GM20431 (cell line): ENCODE results near the gene RNF125.
"Not testable (repeated sequence)": the region's sequence is repeated elsewhere in the genome, so short reads cannot be mapped to it uniquely, and the experiment has no call there.

Source experiments
- in situ Hi-C: fragments of 300-500 bp; cut with MseI, MboI; formaldehyde crosslinking; loops from one replicate; pipeline ENCODE4 v1.15.0; 2020; ENCODE audit warnings: low sequenced_read_pairs; ENCODE audit not compliant: unreplicated experiment

Gene RNF125

DNA sequence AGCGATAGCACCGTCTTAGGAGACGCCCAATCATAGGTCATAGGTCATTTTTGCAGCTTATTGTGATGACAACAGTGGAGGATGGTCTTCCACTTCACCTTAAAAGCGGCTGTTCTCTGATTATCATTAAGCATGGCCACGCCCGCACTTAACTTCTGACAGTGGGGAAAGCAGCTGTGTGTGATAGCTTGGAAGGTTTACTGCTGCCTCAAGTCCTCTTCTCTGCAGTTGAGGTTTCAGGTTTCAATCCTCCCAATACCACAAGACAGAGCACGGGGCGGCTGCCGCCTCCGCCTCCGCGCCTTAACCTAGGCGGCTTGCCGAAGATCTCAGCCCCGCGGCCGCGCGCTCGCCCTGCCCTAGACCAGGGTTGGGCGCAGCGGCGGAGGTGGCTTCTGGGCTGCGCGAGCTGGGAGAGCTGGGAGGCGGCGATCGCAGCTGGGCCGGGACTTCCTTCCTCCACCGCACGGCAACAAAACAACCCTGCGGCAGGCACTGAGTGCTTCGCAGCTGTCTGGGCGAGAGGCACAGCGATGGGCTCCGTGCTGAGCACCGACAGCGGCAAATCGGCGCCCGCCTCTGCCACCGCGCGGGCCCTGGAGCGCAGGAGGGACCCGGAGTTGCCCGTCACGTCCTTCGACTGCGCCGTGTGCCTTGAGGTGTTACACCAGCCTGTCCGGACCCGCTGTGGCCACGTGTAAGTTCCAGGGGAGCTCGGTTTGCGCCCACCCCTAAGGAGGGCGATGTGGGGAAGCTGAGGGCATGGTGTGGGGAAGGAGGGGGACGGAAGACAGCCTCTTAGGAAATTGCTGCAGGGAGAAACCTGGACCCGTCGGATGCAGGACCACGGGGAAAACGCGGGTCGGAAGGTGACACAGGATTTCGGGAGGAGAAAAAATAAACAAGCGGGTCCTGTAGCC, at the start of gene RNF125:
RNF125 (plus strand) TSS at position 495 of the 920 bp plus-strand sequence; CDS start at position 534, 39 bp downstream.
- in situ Hi-C loops, result no loop called here

DNA sequence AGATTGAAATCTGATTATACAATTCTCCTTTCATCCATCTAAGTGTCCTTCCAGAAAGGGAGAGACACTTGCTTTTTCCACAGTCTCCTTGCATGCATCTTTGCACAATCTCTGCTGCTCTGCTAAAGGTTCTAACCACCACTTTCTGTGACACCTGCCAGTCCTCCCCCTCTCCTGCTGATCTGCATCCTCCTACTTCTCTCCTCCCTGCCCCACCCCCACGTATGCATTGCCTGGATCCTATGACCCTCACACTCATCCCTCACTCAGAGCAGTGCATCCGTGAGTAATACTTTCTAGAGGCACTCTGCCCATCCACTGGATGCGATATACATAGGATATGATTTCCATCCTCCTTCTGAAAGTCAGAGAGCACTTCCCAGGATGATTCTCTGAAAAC, 48.0 kb upstream of the RNF125 start:
- in situ Hi-C loops, result no loop called here

DNA sequence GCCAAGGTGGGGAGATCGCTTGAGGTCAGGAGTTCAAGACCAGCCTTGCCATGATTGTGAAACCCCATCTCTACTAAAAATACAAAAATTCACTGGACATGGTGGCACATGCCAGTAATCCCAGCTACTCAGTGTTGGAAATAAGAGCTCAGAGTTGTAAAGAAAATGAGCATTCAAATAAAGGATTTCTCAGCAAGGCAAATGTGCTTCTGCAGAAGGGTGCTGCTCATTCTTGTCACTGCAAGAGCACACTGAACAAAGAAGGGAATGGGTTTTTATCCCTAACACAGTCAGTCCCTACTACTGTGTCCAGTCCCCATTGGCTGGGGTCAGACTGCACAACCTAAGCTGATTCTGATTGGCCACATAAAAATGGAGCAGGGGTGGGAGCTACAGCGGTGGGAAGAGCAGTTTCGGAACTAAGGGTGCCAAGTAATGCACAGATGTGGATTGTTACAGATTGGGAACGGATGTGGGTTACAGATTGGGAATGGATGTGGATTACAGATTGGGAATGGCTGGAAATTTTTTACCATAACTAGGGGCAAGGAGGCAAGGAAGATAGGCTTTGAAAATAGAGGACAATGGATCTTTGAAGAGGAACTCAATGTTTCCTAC, 44.6 kb upstream of the RNF125 start:
- in situ Hi-C loops, result no loop called here

DNA sequence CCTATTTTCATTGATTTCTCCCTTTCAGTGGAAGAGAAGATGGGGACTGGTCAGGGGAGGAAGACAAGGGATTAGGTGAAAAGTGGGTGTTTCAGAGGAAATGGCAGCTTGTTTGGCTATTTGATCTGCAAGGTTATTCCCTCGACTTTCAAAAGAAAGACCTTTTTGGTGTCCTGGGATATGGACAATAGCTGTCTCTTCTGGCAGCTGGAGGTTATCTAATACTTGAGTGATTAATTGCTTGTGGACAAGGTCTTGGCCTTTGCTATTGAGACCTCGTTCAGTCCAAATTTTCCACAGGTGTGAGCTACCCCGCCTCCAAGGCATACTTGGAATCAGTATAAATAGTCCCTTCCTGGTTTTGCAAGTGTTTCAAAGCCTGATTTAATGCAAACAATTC, 42.4 kb upstream of the RNF125 start:
- in situ Hi-C loops, result no loop called here

DNA sequence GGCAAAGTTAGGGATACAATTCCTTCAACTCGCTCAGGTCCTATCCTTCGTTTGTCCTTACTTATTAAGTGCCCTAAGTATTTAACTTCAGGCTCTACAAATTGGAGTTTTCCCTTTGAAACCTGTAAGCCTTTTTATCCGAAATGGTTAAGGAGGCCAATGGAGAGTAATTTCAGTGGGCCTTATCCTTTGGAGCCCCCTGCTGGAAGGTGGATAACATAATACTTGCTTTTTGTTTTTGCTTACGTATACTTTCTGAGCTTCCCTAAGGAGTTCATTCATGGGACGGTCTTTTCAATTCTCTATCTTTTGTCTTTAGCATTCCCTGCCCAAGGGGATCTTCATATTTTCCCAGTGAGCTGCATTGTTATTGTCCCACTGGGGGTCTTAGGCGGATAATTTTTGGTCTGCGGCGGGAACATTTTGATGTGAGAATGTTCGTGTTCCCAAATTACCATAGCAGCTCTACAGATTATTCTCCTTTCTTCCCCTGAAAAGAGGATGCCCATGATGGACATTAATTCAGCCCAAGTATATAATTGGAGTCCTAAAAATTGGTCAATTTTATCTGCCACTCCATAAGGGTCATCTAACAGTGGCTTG, 41.3 kb upstream of the RNF125 start:
- in situ Hi-C loops, result no loop called here

DNA sequence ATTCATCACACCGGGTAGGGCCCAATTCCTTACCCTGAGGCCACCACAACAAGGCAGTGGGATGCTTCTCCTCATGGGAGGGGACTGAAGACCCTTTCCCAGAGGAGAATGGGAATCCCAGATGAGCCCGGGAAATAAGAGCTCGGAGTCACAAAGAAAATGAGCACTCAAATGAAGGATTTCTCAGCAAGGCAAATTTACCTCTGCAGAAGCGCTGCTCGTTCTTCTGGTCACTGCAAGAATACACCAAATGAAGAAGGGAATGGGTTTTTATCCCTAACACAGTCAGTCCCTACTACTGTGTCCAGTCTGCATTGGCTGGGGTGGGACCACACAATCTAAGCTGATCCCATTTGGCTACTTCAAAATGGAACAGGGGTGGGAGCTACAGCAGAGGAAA, 40.0 kb upstream of the RNF125 start:
- in situ Hi-C loops, result no loop called here

DNA sequence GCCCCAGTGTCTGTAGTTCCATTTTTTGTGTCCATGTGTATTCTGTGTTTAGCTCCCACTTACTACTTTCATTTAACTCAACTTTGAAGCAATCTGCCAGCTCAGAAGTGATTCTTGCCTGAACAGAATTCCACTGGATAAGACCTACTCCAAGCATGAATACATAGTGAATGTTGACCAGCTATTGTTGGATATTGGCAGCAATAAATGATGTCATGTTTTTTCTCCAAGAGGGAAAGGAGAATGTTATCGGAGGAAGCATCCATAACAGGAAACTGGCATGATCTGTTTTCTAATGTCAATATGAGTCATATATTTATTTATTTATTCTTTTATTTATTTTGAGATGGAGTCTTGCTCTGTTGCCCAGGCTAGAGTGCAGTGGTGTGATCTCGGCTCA, 38.9 kb upstream of the RNF125 start:
- in situ Hi-C loops, result no loop called here

DNA sequence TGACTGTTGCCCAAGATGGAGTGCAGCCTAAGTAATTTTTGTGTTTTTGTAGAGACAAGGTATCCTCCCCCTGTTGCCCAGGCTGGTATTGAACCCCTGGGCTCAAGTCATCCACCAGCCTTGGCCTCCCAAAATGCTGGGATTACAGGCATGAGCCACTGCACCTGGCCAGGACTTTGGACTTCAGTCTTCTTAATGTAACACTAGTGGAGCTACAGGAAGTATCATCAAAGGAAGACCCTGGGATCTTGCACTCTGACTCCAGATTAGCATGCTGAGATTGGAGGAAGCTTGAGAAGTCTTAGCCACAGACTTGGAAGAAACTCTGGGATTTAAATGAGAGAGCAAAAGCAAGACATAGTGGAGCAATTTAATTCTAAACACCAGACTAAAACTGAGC, 37.8 kb upstream of the RNF125 start:
- in situ Hi-C loops, result no loop called here

DNA sequence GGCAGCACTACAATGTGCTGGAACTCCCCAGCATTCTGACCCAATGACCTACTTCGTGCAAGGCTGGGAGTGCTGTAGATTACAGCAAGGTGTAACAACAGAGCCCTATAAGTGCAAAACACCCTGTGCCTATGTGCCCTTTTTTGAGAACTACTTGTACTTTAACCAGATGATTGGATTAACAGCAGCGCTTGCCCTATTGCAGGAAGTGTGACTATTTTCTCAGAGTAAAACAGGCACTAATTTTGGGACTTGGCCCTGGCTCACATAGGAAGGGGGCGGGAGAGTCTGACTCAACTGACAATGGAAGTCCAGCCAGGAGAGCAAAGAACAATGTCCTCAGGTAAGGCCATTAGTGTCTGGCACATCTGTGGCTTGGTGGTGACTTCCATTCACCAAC, 35.6 kb upstream of the RNF125 start:
- in situ Hi-C loops, result no loop called here

DNA sequence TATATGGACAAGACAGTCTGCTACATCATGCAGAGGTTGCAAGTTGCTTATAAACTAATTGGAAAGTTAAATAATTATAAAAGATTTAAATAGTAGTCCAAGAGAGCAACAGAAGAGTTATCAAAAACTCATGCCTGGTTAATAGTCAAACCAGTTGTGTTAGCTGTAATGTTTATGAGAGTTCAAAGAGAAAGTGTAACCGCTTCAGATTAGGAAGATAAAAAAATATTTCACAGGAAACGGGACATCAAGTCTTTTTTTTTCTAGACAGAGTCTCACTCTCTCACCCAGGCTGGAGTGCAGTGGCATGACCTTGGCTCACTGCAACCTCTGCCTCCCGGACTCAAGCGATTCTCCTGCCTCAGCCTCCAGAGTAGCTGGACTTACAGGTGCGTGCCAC, 34.6 kb upstream of the RNF125 start:
- in situ Hi-C loops, result no loop called here

DNA sequence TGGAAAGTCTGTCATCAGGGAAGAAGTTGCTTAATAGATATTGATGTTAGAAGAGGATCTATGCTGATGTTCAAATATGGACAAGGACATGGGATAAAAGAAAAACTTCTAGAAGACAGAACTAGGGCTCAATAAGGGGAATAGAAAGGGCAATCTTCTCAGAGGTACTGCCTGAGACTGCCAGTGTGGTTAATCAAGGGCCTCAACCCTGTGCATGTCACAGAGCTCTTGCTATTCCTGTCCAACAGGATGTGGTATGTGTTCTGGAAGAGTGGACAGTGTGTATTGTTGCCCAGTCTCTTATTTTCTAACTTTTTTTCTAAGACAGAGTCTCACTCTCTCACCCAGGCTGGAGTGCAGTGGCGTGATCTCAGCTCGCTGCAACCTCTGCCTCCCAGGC, 27.8 kb upstream of the RNF125 start:
- in situ Hi-C loops, result no loop called here

DNA sequence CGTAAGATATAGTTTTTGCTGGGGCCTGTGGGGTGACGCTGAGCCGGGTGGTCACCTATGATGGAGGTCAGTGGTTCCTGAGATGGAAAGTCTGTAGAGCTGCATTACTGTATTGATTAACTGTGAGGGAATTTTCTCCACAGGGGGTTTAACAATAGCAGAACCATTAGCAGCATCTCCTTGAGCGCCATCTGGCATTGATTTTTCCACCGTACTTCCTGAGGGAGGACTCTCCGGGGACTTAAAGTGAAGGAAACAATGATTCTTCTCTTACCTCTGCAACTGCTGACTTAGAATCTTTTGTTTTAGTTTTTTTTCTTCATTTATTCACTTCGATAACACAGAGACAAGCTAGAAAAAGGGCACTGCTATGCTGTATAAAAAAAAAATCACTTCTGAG, 22.6 kb upstream of the RNF125 start:
- in situ Hi-C loops, result no loop called here

DNA sequence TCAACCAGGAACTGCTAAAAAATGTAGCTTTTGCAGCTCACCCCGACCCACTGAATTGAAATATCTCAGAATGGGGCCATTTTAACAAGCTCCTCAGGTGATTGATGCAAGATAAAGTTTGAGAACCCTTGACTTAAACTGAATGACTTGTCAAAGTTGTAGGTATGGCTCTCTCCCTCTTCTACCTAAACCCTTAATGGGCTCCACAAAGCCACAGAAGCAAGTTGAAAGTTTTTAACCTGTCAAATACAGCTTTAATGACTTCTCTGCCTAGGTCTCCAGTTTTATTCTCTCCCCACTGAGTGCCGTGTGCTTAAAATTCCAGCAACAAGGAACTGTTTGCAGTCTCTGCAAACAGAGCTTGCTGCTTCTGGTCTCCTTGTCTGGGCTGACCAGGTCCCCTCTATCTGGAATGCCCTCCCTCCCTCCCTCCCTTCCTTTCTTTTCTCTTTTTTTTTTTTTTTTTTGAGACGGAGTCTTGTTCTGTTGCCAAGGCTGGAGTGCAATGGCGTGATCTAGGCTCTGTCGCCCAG, 19.7 kb upstream of the RNF125 start:
- in situ Hi-C loops, result no loop called here

DNA sequence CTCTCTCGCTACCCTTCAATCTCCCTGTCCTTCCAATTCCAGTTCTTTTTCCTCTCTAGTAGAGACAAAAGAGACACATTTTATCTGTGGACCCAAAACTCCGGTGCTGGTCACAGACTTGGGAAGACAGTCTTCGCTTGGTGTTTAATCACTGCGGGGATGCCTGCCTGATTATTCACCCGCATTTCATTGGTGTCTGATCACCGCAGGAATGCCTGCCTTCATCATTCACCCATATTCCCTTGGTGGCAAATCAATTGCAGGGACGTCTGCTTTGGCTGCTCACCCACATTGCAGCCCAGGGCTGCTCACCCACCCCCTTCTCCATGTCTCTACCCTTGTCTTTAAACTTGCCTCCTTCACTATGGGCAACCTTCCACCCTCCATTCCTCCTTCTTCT, 17.5 kb upstream of the RNF125 start:
- in situ Hi-C loops, result not testable (repeated sequence)

DNA sequence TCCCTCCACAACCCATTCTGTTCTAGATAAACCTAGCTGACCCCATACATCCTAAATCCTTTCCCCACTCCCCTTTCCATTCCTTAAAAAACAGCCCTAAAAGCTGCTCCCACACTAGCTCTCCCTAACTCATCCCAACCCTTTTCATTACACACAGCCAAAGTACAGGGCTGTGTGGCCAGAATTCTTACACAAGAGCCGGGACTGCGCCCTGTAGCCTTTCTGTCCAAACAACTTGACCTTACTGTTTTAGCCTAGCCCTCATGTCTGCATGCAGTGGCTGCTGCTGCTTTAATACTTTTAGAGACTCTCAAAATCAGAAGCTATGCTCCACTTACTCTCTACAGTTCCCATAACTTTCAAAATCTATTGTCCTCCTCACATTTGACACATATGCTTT, 14.8 kb upstream of the RNF125 start:
- in situ Hi-C loops, result not testable (repeated sequence)

DNA sequence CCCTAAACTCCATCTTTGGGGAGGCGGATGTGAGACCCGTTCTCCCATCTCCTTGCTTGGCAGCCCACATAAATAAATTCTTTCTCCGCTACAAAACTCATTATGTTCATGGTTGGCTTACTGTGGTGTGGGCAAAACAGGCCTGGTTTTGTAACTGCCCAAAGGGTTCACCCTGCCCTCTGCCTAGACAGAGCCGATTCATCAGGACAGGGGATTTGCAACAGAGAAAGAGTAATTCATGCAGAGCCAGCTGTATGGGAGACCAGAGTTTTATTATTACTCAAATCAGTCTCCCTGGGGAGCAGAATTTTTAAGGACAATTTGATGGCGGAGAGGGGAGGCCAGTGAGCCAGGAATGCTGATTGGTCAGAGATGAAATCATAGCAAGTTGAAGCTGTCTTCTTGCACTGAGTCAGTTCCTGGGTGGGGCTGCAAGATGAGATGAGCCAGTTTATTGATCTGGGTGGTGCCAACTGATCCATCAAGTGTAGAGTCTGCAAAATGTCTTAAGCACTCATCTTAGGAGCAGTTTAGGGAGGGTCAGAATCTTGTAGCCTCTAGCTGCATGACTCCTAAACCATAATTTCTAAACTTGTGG, 8.4 kb upstream of the RNF125 start:
- in situ Hi-C loops, result no loop called here

DNA sequence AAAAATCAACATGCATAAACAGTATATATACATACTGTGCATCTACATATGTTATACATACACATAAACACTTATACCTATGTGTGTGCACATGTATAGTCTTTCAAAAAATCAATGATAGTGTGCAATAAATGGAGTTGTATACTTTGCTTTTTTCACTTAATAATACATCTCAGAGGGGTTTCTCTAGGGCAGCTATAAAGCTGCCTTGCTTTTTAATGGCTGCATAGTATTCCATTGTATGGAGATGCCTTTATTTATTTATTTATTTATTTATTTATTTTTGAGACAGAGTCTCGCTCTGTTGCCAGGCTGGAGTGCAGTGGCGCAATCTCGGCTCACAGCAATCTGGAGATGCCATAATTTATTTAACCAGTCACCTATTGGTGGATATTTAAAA, 7.4 kb upstream of the RNF125 start:
- in situ Hi-C loops, result no loop called here

DNA sequence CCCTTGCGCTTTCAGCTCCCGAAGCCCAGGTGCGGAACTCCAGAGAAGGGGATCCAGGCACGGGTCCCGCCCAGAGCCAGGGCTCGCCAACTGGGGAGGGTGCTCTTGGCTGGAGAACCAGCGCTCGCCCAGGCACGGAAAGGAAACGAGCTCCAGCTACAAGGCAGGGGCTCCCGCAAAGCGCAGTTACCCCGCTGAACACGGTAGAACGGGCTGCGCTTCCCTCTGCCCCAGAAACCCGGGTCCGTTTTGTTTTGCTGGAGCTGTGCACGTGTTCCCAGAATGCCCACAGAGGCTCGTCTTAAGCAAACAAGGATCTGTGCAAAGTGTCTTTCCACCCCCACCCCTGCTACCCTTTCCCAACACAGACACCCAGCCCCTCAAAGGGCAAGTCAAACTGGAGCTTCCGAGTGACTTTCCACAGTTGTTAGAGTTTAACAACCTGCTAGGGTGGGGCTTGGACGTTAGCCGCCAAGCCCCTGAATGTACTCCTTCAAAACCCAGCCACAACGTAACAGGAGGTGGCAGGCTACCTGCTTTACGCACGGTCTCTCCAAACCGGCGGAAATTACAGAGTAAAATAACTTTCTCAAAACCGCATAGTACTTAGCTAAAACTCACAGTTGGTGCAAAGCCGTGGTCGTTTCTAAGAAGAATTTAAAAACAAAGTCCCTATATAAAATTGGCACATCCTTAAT, 775 bp downstream of the RNF125 start:
- in situ Hi-C loops, result no loop called here

DNA sequence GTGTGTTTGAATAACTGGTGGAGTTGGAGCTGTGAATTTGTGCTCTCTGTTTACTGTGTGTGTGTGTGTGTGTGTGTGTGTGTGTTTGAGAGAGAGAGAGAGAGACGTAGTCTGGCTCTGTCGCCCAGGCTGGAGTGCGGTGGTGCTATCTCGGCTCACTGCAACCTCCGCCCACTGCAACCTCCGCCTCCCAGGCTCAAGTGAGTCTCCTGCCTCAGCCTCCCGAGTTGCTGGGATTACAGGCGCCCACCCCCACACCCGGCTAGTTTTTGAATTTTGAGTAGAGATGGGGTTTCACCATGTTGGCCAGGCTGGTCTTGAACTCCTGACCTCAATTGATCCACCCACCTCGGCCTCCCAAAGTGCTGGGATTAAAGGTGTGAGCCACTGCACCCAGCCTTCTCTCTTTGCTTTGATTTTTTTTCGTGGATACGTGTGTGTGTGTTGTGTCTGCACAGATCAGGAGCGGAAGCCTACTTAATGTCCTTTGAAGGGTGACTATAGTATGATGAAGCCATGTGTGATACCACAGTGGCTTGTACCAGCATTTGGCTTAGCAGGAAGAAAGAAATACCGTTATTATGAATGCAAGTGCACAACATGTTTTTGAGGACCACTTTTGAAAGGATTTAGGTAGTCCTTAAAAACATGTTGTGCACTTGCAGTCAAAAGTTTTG, 1.5 kb downstream of the RNF125 start:
- in situ Hi-C loops, result not testable (repeated sequence)
